SK-N-SH (cell line): ENCODE results near the gene TRMT10A. TPM values are rescaled to one million over a fixed set of nuclear protein-coding genes. Genes with fewer than 3 reads are reported as not detected.

Experiments
- CTCF ChIA-PET: fragments of 300-600, 350-600 bp; formaldehyde crosslinking; extraction: SDS; loops from one replicate; lab custom pipeline; 2021; lab: Yijun Ruan, JAX
- POLR2A ChIA-PET: fragments of 350-600 bp; sonication (Branson Sonifier 250); formaldehyde crosslinking; extraction: SDS; loops from one replicate; lab custom pipeline; 2020; ENCODE audit warnings: antibody characterized with exemption, inconsistent platforms; lab: Yijun Ruan, JAX
- DNase-seq: peaks from one replicate; pipeline ENCODE4 v3.0.0; 2012
- H2AFZ ChIP-seq: fragments of 200-600 bp; sonication (generic); 2 replicates; pipeline ENCODE4 v1.8.1; 2016; ENCODE audit warnings: antibody characterized with exemption, mild to moderate bottlenecking, low read depth
- H3F3A ChIP-seq: fragments of 200-600 bp; sonication (generic); replicated peaks from 2 replicates; pipeline ENCODE3; 2016; ENCODE audit warnings: antibody characterized with exemption, mild to moderate bottlenecking; ENCODE audit not compliant: insufficient read depth
- H3K27ac ChIP-seq, 2 experiments: fragments of 200-500 bp in 1 of 2; fragments of 200-600 bp in 1 of 2; sonication (Bioruptor generic) in 1 of 2; sonication (generic), shearing (Covaris generic) in 1 of 2; 2 replicates each; pipeline versions ENCODE4 v1.5.1 to v1.6.1; 2014 to 2016; ENCODE audit warnings: low read depth in 2 of 2, inconsistent platforms in 1 of 2, low read length in 1 of 2, mild to moderate bottlenecking in 1 of 2, mixed read lengths in 1 of 2
- H3K27me3 ChIP-seq: fragments of 200-600 bp; sonication (generic), shearing (Covaris generic); 2 replicates; pipeline ENCODE4 v1.6.1; 2016; ENCODE audit warnings: mixed run types; ENCODE audit not compliant: insufficient read depth
- H3K36me3 ChIP-seq, 2 experiments: fragments of 200-500 bp in 1 of 2; fragments of 200-600 bp in 1 of 2; sonication (Bioruptor generic) in 1 of 2; sonication (generic) in 1 of 2; replicated peaks in 1 of 2; 2 replicates each; pipeline versions ENCODE3 to v1.5.1; 2014 to 2016; ENCODE audit warnings: low read length in 1 of 2, mild to moderate bottlenecking in 1 of 2; ENCODE audit not compliant: insufficient read depth in 2 of 2, control insufficient read depth in 1 of 2
- H3K4me1 ChIP-seq, 2 experiments: fragments of 200-500 bp in 1 of 2; fragments of 200-600 bp in 1 of 2; sonication (Bioruptor generic) in 1 of 2; sonication (generic), shearing (Covaris generic) in 1 of 2; 2 replicates each; pipeline versions ENCODE4 v1.5.1 to v1.6.1; 2014 to 2016; ENCODE audit warnings: low read depth in 1 of 2, low read length in 1 of 2, mixed run types in 1 of 2; ENCODE audit not compliant: insufficient read depth in 2 of 2, control insufficient read depth in 1 of 2
- H3K4me2 ChIP-seq: fragments of 200-600 bp; sonication (generic), shearing (Covaris generic); 2 replicates; pipeline ENCODE4 v1.6.1; 2017; ENCODE audit warnings: mixed run types
- H3K4me3 ChIP-seq, 2 experiments: fragments of 200-500 bp in 1 of 2; fragments of 200-600 bp in 1 of 2; sonication (Bioruptor generic) in 1 of 2; sonication (generic), shearing (Covaris generic) in 1 of 2; 2 replicates each; pipeline versions ENCODE4 v1.5.1 to v1.8.1; 2014 to 2016; ENCODE audit warnings: low read depth in 2 of 2, inconsistent platforms in 1 of 2, low read length in 1 of 2, mild to moderate bottlenecking in 1 of 2, mixed read lengths in 1 of 2, moderate library complexity in 1 of 2
- H3K79me2 ChIP-seq: fragments of 200-600 bp; sonication (generic); 2 replicates; pipeline ENCODE4 v1.8.1; 2017; ENCODE audit warnings: mild to moderate bottlenecking; ENCODE audit not compliant: insufficient read depth
- H3K9ac ChIP-seq: fragments of 200-600 bp; sonication (generic); 2 replicates; pipeline ENCODE4 v1.6.1; 2017; ENCODE audit warnings: mixed run types
- H3K9me2 ChIP-seq: fragments of 200-600 bp; sonication (generic); 2 replicates; pipeline ENCODE4 v1.6.1; 2017; ENCODE audit warnings: mixed run types
- H3K9me3 ChIP-seq: fragments of 200-600 bp; sonication (generic); 2 replicates; pipeline ENCODE4 v1.6.1; 2017; ENCODE audit warnings: mixed run types, mild to moderate bottlenecking, moderate library complexity
- H4K20me1 ChIP-seq: fragments of 200-600 bp; sonication (generic); 2 replicates; pipeline ENCODE4 v1.6.1; 2017; ENCODE audit warnings: mild to moderate bottlenecking, mixed run types; ENCODE audit not compliant: insufficient read depth
- EP300 ChIP-seq, 2 experiments: IDR thresholded peaks; 2 replicates each; pipeline versions ENCODE4 v1.4.0 to v1.6.1; 2012; ENCODE audit warnings: borderline replicate concordance in 1 of 2, low read depth in 1 of 2, low read length in 1 of 2
- FOXJ3 ChIP-seq: sonication (generic); formaldehyde crosslinking; IDR thresholded peaks from 2 replicates; pipeline ENCODE4 v1.5.1; 2020; ENCODE audit warnings: mild to moderate bottlenecking, missing genetic modification reagents
- FOXM1 ChIP-seq: IDR thresholded peaks from 2 replicates; pipeline ENCODE4 v1.4.0; 2012; ENCODE audit warnings: low read depth, mild to moderate bottlenecking
- GABPA ChIP-seq: IDR thresholded peaks from 2 replicates; pipeline ENCODE4 v1.4.0; 2012; ENCODE audit warnings: low read depth, mild to moderate bottlenecking
- JUND ChIP-seq: IDR thresholded peaks from 2 replicates; pipeline ENCODE4 v1.4.0; 2012
- MAX ChIP-seq: IDR thresholded peaks from 2 replicates; pipeline ENCODE4 v1.4.0; 2012; ENCODE audit warnings: low read depth
- MXI1 ChIP-seq: IDR thresholded peaks from 2 replicates; pipeline ENCODE4 v1.6.1; 2012; ENCODE audit warnings: mild to moderate bottlenecking, low read depth, low read length, improper control_type of control experiment
- NRF1 ChIP-seq: IDR thresholded peaks from 2 replicates; pipeline ENCODE4 v1.6.1; 2012; ENCODE audit warnings: low read depth, mild to moderate bottlenecking, low read length
- REST ChIP-seq: IDR thresholded peaks from 2 replicates; pipeline ENCODE4 v1.6.1; 2012; ENCODE audit warnings: mild to moderate bottlenecking, low read depth, low read length, moderate library complexity
- RFX5 ChIP-seq: IDR thresholded peaks from 2 replicates; pipeline ENCODE4 v1.6.1; 2012; ENCODE audit warnings: mild to moderate bottlenecking, improper control_type of control experiment, low read length
- SMC3 ChIP-seq: IDR thresholded peaks from 2 replicates; pipeline ENCODE4 v1.6.1; 2012; ENCODE audit warnings: low read depth, low read length, improper control_type of control experiment
- USF1 ChIP-seq: IDR thresholded peaks from 2 replicates; pipeline ENCODE4 v1.4.0; 2012; ENCODE audit warnings: low read depth, borderline replicate concordance
- WGBS: methylation state at CpG from one replicate; pipeline ENCODE4 v1.1.6; 2017; ENCODE audit warnings: low lambda C conversion rate; 5-methylcytosine and 5-hydroxymethylcytosine counted together
- polyA plus RNA-seq, 3 experiments: library from polyadenylated mRNA; depleted of rRNA; stranded (reverse); fragments of >200 nt; gene quantifications; 2 replicates each; pipeline ENCODE4 v1.2.3, GENCODE V29; 2012

The TRMT10A gene
- polyA plus RNA-seq, 1 of the 3 experiments (the other 2 are of a cell fraction) = 2.4 TPM

GRCh38 chr4:99586322-99586721 lies 22.5 kb upstream of the TRMT10A start:
- DNase-seq = no peak

GRCh38 chr4:99585516-99585915 lies 21.7 kb upstream of the TRMT10A start:
- TF ChIP-seq SMC3 = no peak
- Histone ChIP-seq H3K79me2 (no peaks in the 10 kb centered on the region), H3F3A (peaks cover 3% of the 10 kb centered on the region), H3K9me3 (no peaks in the 10 kb centered on the region), H3K4me2 (no peak overlapping the region), H3K27me3 (no peaks in the 10 kb centered on the region; the same call in 1 of the 2 replicates), H3K9me2 (no peaks in the 10 kb centered on the region), H4K20me1 (no peaks in the 10 kb centered on the region), H3K36me3 (no peaks in the 10 kb centered on the region), H2AFZ (no peak overlapping the region), H3K9ac (no peak overlapping the region), H3K4me1 (no peaks in the 10 kb centered on the region), H3K27ac (no peak overlapping the region), H3K4me3 (no peak overlapping the region)
- WGBS = 76% methylated on average over 1 of the region's 1 CpG
- DNase-seq = no peak
- POLR2A ChIA-PET = no interaction called here
- CTCF ChIA-PET = no interaction called here

More at GRCh38 chr4:99586322-99586721, 22.5 kb upstream of the TRMT10A start:
- Histone ChIP-seq H3K4me3 (no peak overlapping the region), H3K27ac (no peak overlapping the region), H3K9ac (no peak overlapping the region), H3K4me2 (no peak overlapping the region), H3K4me1 (no peaks in the 10 kb centered on the region), H3K79me2 (no peaks in the 10 kb centered on the region), H3F3A (peaks cover 3% of the 10 kb centered on the region), H2AFZ (no peak overlapping the region), H3K27me3 (no peaks in the 10 kb centered on the region; the same call in 1 of the 2 replicates), H3K36me3 (no peaks in the 10 kb centered on the region), H4K20me1 (no peaks in the 10 kb centered on the region), H3K9me2 (no peaks in the 10 kb centered on the region), H3K9me3 (no peaks in the 10 kb centered on the region)
- WGBS = 14% methylated on average over 2 of the region's 2 CpGs
- no peak for TF ChIP-seq EP300 (IDR thresholded peaks at IDR 0.05; ENCODE audit: borderline replicate concordance in 1 of 2, low read depth in 1 of 2, low read length in 1 of 2)
- TF ChIP-seq JUND = no peak
- ChIA-PET CTCF (interaction anchor here (1.0 kb wide), 1 partner anchor 13 kb away, joined by 4 read pairs; no protein-coding TSS in a partner anchor), POLR2A (no interaction called here)

- no peaks in the 10 kb centered on the region for H3K9me3 ChIP-seq
- H4K20me1 ChIP-seq = no peaks in the 10 kb centered on the region
- H3K9ac ChIP-seq = no peak overlapping the region
- CTCF ChIA-PET = no interaction called here
- no peaks in the 10 kb centered on the region for H3K9me2 ChIP-seq
- H3K27me3 ChIP-seq = no peaks in the 10 kb centered on the region; the same call in 1 of the 2 replicates
- WGBS = 41% methylated on average over 2 of the region's 2 CpGs
- DNase-seq = no peak
- POLR2A ChIA-PET = no interaction called here
- H3F3A ChIP-seq = no peaks in the 10 kb centered on the region
- no peaks in the 10 kb centered on the region for H3K79me2 ChIP-seq
- H3K27ac ChIP-seq = no peak overlapping the region
- no peak for TF ChIP-seq MAX
- no peak for TF ChIP-seq NRF1
- no peak for TF ChIP-seq RFX5
- TF ChIP-seq REST = no peak
- no peak for TF ChIP-seq GABPA
- no peak for TF ChIP-seq USF1
- no peak for TF ChIP-seq FOXM1
- TF ChIP-seq MXI1 = no peak
- TF ChIP-seq FOXJ3 = no peak
- TF ChIP-seq, all 33 proteins: peak for 0
- Histone ChIP-seq H3K36me3 (no peaks in the 10 kb centered on the region), H2AFZ (no peak overlapping the region), H3K4me3 (no peak overlapping the region), H3K4me2 (no peak overlapping the region), H3K4me1 (no peaks in the 10 kb centered on the region)
Observed at GRCh38 chr4:99578714-99579113, 14.9 kb upstream of the TRMT10A start.
